Right lobe of liver (tissue), 4 donors: ENCODE data around the gene CDK8.

Source experiments
- POLR2A ChIP-seq: fragments of 450-650 bp; IDR thresholded peaks from one replicate; pipeline ENCODE4 v1.6.1; 2017; ENCODE audit warnings: antibody characterized with exemption, mild to moderate bottlenecking
- TF ChIP-seq, protein P1 (sequence below), 4 donors: fragments of 200-600 bp in 3 of 4; fragments of 450-650 bp in 1 of 4; IDR thresholded peaks; one replicate each; pipeline versions ENCODE4 v1.5.1 to v1.8.0; 2016 to 2022; ENCODE audit warnings: antibody characterized with exemption in 4 of 4, mild to moderate bottlenecking in 2 of 4
- donor health status: DM: no; HTN: no; CAD: no.
- donor health status: DM: no; HTN: no; CAD: no.
- donor health status: DM: no; HTN: yes; CAD: no.

DNA sequence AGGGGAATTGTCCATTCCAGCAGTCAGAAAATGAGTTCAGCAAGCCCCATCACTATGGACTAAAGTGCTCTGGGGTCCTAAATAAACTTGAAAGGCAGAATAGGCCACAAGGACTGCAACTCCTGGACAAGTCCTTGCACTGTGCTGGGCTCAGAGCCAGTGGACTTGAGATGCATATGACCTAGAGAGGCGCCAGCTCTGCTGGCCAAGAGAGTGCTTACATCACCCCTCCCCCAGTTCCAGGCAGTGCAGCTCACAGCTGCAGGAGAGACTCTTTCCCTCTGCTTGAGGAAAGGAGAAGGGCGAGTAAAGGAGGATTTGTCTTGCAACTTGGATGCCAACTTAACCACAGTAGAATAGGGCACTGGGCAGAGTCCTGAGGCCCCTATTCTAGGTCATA is 194.1 kb downstream of the CDK8 start:
- TF ChIP-seq, protein P1, sequence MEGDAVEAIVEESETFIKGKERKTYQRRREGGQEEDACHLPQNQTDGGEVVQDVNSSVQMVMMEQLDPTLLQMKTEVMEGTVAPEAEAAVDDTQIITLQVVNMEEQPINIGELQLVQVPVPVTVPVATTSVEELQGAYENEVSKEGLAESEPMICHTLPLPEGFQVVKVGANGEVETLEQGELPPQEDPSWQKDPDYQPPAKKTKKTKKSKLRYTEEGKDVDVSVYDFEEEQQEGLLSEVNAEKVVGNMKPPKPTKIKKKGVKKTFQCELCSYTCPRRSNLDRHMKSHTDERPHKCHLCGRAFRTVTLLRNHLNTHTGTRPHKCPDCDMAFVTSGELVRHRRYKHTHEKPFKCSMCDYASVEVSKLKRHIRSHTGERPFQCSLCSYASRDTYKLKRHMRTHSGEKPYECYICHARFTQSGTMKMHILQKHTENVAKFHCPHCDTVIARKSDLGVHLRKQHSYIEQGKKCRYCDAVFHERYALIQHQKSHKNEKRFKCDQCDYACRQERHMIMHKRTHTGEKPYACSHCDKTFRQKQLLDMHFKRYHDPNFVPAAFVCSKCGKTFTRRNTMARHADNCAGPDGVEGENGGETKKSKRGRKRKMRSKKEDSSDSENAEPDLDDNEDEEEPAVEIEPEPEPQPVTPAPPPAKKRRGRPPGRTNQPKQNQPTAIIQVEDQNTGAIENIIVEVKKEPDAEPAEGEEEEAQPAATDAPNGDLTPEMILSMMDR (IDR thresholded peaks at IDR 0.05): no peak
- no peak for TF ChIP-seq POLR2A
